ENCODE data around the gene C1QTNF3.
"Not testable (repeated sequence)": the region's sequence is repeated elsewhere in the genome, so short reads cannot be mapped to it uniquely, and the experiment has no call there.

The C1QTNF3 gene, protein sequence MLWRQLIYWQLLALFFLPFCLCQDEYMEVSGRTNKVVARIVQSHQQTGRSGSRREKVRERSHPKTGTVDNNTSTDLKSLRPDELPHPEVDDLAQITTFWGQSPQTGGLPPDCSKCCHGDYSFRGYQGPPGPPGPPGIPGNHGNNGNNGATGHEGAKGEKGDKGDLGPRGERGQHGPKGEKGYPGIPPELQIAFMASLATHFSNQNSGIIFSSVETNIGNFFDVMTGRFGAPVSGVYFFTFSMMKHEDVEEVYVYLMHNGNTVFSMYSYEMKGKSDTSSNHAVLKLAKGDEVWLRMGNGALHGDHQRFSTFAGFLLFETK

DNA sequence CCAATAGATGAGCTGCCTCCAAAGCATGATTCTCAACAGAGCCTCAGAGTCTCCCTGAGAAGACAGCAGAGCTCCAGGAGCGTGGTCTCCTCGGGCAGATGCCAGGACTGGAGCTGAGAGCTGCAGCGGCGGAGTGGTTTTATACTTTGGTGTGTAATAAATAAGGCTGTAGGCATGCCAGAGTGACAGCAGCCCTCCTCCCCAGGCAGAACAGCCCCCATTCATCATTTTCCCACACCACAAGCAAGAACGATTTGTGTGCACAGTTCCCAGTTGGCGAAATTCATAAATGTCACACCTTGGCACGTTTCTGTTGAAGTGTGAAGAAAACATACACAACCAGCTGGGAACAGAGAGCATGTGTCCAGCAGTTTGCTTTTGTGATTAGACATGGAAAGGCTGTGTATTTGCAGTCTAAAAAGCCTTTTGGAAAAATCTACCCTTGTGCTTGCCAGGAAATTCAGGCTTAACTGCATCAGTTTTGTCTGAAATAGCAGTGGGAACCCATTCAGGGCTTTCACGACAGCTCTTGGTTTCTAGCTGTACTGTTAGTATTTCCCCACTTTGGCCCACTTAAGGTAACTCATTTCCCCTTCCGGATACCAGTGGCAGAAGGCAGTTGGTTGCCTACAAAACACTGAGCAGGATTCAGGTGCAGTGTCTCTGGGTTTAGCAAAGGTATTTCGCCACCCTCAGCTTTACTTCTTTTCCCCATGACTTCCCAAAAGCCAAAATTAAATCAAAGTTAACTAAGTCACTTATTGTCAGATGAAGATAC is at the start of gene C1QTNF3:
Gene C1QTNF3, minus strand, starts transcription at position 115 of the 778 bp plus-strand sequence. Its CDS starts 88 bp downstream, at position 27.
- no peak for DNase-seq (ENCODE audit: low read depth in 2 of 2, low spot score in 1 of 2)

DNA sequence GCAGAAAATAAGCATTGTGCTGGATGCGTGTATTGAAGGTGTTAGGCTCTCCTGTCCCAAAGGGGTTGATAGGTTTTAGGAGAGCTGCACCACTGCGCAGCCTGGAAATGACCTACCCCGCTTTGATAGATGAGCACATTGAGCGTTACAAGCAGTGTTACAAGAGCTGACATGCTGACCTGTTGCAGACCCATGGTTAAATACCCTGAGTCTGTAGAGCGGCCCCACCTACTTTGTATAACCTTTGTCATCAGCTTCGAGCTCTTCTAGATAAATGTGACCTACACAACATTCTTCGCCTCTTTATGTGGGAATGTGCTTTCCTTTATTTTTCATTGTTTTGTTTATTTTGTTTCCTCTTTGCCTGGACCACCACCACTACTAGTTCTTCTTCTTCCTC is 48.0 kb upstream of the C1QTNF3 start:
- DNase-seq (ENCODE audit: low read depth in 2 of 2, low spot score in 1 of 2), result not testable (repeated sequence)

DNA sequence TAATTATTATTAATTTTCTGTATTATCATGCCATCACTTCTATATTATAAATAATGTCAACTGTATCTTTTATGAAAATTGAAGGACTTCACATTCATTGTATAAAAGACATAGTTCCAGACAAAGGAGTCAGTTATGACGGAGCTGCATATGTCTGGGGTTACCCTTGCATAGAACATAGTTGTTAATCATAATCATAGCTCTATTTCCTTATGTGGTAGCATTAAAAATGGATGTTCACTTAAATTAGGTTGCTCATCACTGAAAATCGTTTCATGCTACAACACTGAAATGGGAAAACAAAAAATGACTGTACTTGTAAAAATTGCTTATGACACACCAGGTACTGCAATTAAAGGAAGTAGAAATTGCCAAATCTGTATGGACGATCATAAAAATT is 46.8 kb upstream of the C1QTNF3 start:
- not testable (repeated sequence) for DNase-seq (ENCODE audit: low read depth in 2 of 2, low spot score in 1 of 2)

DNA sequence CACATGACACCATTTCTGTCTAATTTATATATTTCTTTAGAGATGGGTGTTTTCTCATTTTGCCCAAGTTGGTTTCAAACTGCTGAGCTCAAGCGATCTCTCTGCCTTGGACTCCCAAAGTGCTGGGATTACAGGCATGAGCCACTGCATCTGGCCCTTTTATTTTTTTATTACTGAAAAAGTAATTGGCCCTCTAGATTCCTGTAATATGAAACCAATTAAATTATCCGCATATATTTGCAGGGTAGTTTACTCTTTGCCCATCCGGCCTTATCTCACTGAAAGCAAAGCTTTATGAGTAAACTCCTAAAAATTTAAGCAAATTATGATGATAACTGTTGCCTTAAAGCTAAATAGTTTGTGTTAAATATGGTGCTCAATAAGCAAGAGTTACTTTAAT is 44.7 kb upstream of the C1QTNF3 start:
- DNase-seq (ENCODE audit: low read depth in 2 of 2, low spot score in 1 of 2), result not testable (repeated sequence)

DNA sequence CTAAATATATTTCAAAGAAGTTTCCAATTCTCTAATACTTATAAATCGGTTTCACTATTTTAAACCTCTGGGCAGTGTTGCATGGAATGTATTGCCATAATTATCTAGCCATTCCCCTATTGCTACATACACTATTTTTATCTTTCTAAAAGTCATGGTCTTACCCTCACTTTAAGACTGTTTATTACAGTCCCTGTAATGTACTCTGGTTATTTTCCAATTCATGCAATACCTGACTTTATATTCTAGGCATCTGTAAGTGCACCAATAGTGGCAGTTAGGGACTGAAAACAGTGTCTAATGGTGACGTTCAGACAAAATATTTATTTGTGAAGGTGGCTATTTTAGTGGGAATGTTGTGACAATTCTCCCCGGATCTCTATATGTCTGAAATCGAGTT is 40.9 kb upstream of the C1QTNF3 start:
- not testable (repeated sequence) for DNase-seq (ENCODE audit: low read depth in 2 of 2, low spot score in 1 of 2)

DNA sequence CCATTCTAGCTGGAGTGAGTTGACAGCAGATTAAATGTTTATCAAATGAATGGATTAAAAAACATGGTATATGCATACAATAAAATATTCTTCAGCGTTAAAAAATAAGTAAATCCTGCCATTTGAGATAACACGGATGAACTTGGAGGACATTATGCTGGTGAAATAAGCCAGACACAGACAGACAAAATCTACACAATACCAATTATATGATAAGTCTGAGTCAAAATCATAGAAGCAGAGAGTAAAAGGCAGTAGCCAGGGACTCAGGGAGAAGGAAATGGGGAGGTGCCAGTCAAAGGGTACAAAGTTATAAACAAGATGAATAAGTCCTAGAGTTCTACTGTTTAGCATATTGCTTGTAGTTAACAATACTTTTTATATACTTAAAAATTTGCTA is 36.5 kb upstream of the C1QTNF3 start:
- DNase-seq (ENCODE audit: low read depth in 2 of 2, low spot score in 1 of 2), result not testable (repeated sequence)

DNA sequence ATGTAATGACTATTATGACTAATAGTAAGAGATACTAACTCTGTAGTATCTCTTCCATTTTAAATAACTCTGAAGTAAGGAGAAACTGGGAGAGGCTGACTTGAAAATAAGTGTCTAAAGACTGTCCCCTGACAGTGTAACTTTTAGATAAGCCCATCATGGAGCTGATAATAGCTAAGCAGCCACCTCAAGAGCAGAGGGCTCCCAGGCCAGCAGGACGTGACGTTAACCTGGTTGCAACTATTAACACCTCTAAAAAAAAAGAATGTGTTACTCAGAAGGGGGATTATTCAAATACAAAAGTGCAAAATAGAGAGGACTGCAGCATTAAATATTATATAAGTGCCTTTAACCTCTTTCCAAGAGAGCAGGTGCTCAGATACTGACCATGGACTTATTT is 34.6 kb upstream of the C1QTNF3 start:
- DNase-seq (ENCODE audit: low read depth in 2 of 2, low spot score in 1 of 2), result not testable (repeated sequence)

DNA sequence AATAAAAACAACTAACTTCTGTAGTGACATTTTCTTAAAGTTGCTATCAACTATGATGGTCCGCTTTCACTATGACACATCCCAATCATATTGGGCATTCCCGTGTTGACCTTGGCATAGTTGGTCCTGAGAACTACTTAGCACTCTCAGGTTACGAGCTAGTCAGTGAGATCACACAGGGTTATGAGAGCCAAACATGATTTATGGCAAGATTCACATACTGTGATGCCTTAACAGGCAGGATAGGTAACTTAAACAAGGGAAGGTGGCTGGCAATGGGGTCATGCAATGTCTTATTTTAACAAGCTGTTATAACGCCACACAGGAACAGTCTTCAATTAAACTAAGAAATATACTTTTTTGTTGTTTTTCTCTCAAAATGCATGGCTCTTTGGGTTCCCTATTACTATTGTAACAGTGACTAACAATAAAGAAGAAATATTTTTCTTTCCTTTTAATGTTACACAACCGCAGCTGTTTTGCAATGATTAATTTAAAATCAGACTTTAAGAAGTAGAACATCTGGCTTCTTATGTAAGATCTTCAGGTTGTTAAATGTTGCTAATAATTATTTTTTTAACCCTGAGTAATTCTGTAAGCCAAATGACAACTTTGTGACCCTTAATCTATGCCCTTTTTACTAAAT is 33.8 kb upstream of the C1QTNF3 start:
- DNase-seq (ENCODE audit: low read depth in 2 of 2, low spot score in 1 of 2), result not testable (repeated sequence)

DNA sequence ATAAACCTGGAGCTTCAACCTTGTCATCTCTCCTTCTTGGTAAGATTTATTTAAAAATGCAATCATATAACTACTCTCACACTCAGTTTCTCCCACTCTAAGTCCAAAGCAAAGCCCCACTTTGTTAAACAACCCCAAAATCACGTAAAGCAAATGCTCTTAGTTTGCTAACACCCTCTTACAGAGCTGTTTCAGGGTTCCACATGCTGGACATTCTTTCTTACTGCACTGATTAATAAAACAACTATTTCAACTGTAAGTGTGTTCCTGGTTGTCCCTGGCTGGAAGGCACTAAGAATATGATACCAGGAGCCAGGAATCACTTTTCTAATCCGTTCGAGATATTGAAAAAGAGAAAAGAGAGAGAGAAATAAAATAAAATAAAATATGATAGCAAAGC is 31.5 kb upstream of the C1QTNF3 start:
- not testable (repeated sequence) for DNase-seq (ENCODE audit: low read depth in 2 of 2, low spot score in 1 of 2)

DNA sequence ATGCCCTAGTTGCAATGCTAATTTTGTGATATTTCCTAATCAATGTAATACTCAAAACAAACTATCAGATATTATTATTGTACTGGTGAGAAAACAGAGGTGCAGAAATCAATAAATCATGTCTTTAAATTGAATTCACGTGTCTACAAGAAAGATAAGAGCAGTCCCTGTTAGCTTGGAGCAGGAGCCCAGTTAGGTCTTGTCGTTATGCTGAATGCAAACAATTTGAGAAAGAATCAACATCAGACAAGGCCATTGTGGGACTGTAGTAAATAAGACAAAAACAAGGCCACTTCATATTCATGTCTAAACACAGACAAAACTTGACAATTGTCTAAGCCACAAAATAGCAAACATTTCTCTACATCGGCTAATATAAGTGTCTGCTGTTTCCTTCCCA is 31.1 kb upstream of the C1QTNF3 start:
- DNase-seq (ENCODE audit: low read depth in 2 of 2, low spot score in 1 of 2), result not testable (repeated sequence)

DNA sequence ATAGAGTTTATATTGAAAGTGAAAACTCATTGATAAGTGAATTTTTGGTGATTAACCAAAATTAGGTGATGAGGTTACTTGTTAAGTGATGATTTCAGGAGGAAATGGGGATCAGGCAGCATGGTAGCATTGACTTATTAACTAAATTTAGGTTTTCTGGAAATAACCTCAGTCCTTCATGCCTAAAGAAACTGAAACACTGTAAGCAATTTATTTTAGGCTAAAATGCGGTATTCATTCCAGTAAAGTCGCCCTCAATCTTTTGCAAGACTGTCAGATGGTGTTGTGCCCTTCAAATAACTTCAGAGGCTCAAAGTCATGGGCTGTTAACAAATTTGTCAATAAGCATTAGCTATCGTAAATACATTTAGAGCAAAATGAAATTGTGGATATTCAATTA is 27.6 kb upstream of the C1QTNF3 start:
- DNase-seq (ENCODE audit: low read depth in 2 of 2, low spot score in 1 of 2), result not testable (repeated sequence)

DNA sequence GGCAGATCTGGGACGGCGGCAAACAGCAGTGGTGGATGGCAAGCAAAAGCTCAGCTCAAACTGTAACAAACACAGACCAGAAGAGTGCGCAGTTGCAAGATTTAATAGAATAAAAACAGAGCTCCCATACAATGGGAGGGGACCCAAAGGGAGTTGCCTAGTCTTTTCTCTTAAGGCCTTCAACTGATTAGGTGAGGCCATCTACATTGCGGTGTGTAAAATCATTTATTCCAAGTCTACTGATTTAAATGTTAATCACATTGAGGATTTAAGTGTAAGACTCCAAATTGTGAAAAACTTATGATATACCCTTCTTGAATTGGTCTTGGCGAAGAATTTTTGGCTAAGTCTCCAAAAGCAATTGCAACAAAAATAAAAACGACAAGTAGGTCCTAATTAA is 21.6 kb upstream of the C1QTNF3 start:
- no peak for DNase-seq (ENCODE audit: low read depth in 2 of 2, low spot score in 1 of 2)

DNA sequence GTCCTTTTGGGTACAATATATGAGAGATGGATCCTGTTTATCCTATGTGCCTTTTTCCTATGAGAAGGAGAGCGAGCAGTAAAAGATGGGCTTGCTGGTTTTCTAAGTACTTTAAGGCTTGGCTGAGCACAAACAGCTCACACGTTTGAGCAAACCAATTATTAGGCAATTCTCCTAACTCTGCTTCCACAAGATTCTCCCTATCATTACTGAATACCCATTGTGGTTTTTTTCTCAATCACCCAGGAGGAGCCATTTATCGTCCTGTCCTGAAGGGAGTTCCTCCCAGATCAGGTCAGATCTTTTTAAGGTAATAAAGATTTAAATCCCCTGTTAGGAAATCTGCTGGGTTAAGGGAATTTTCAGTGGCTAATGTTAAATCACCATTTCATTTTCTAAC is 19.4 kb upstream of the C1QTNF3 start:
- no peak for DNase-seq (ENCODE audit: low read depth in 2 of 2, low spot score in 1 of 2)

DNA sequence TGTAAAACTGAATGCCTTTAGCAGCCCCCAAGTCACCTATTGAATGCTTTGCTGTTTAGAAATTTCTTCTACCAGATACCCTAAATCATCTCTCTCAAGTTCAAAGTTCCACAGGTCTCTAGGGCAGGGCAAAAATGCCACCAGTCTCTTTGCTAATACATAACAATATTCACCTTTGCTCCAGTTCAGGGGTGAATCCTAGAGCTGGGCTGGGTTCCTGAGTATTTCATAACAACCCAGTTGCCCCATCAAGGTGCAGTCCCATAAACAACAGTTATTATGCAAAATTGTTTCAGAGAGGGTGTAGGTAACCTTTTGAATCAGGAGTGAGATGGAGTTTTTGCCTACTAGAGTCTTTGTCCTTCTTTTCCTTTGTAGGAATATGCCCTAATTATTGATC is 19.0 kb upstream of the C1QTNF3 start:
- no peak for DNase-seq (ENCODE audit: low read depth in 2 of 2, low spot score in 1 of 2)

DNA sequence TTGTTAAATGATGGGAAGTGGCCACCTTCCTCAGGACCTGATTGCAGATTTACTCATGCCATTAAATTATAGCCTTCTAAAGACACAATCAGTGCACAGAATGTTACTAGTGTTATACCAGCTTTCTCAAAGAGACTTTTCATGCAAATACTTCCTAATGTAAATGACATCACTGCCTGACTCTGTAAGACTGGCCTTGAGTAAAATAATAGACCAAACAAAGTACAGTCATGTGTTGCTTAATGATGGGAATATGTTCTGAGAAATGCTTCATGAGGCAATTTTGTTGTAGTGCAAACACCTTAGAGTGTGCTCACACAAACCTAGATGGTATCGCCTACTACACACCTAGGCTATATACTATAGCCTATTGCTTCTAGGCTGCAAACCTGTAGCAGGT is 17.0 kb upstream of the C1QTNF3 start:
- DNase-seq (ENCODE audit: low read depth in 2 of 2, low spot score in 1 of 2), result no peak

DNA sequence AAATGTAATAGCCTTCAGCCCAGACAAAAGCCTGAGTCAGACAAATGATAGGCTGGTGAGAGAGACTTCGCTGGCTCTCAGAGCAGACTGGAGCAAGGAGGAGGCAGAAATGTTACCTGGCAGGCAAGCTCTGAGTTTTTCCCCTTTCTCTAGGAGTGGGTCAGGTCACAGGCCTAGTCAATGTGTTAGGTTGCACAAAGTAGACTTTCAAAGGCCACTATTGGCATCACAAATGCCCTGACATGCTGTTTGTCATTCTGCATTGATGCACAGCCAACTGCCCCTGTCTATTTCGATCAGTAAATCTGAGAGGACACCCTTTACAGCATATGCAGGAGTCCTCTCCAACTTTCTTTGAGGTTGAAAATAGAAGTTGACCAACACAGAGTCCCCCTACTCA is 15.5 kb upstream of the C1QTNF3 start:
- DNase-seq (ENCODE audit: low read depth in 2 of 2, low spot score in 1 of 2), result no peak

DNA sequence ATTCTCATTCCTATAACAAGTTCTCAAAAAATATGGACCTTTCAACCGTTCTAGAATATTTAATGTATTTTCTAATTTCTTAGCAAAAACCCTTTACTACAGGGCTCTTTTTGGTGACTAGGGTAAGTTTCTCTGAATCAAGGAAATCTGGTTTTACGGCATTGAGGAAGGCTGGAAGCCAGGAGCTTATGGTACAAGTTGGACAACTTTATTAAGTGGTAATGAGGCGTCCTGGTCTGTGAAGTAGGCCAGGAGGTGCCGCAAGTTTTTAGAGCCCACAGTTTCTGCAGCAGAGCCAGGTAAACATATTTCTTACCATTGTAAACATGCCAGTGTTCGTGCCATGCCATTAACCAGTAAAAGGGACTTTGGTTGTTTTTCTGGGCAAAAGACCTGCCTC is 14.6 kb upstream of the C1QTNF3 start:
- no peak for DNase-seq (ENCODE audit: low read depth in 2 of 2, low spot score in 1 of 2)

DNA sequence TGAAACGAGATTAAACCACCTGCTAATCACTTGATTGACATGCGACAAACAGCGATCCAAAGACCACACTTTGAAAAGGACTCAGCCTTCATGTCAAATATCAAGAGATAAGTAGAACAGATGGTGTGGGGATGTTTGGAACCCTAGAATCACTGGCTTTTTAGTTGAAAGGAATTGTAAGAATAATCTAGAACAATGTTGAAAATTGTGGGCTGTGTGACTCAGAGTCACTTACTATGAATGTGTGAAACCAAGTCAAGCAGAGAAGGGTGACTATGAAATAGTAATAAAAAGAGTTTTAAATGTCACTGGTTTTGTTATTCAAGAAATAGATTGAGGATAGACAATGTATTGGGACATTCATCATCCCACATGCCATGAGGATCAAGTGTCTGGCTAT is 14.1 kb upstream of the C1QTNF3 start:
- DNase-seq (ENCODE audit: low read depth in 2 of 2, low spot score in 1 of 2), result no peak

DNA sequence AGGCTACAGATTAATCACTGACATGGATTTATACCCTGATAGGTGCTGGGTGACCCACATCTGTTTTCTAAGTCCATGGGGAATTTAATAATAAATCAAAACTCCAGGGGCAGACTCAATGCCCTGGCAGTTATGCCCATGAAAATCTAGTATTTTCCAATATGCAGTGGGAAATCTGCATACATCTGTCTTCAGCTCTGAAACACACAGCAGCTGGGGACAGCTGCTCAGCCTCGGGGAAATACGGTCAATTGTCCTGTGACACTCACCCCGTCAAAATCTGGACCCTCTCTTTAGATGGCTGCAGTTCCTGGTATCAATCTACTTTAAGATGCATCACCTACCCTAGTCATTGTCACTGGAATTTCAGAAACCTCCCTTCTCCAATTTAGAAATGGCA is 12.7 kb upstream of the C1QTNF3 start:
- no peak for DNase-seq (ENCODE audit: low read depth in 2 of 2, low spot score in 1 of 2)

DNA sequence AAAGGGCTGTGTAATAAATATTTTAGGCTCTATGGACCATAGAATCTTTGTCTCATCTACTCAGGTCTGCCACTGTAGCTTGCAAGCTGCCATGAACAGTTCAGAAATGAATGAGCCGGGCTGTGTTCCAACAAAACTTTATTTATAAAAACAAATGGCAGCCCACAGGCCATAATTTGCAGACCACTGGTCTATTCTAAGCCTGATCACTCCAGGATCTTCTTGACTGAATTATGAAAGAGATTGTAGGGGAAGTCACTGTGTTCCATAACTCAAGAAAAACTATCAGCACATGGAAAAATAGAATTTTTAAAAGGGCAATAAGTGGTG is 11.4 kb upstream of the C1QTNF3 start:
- no peak for DNase-seq (ENCODE audit: low read depth in 2 of 2, low spot score in 1 of 2)

DNA sequence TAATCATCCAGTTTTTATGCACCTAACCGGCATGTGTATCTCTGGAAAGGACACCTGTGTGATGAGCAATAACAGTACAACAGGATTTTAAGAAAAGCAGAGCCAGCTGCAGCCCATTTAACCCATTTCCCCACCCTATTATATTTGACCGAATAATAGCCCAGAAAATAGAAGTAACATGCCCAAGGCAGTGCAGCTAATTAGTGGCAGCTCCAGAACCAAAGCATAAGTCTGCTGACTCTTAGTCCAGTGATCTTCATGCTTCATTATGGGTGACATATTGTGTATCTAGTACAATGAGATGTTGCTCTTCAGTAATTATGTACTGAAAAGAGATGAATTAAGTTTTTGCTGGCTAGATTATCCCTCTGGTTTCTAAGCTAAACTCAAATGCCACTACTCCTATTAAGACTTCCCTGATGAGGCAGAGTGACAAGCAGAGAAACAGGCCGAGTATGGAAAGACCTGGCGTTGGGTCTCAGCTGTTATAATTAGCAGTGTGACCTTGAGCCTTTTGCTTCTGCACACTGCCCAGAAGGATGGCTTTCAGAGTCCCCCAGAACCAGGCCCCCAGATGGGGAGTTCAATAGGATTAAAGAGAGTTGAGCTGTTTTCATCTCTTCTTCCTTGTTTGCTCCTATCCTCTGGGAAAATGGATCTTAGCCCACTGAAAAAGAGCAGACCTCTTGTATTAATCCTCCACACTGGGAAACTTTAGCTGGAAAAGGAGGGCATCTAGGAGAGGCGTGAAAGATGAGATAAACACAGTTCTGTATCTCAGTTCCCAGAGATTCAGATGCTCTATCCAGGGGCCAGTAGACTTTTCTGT is 10.8 kb upstream of the C1QTNF3 start:
- DNase-seq (ENCODE audit: low read depth in 2 of 2, low spot score in 1 of 2), result no peak
